Endothelial cell (in vitro differentiated cells): ENCODE results near the gene DYNC1I1. TPM values are rescaled to one million over a fixed set of nuclear protein-coding genes. Genes with fewer than 3 reads are reported as not detected.

Experiments
- DNase-seq: peaks from one replicate; pipeline ENCODE4 v3.0.0; 2021; ENCODE audit warnings: low spot score
- H3K27ac Mint-ChIP-seq: one replicate; pipeline ENCODE4 v1.8.0; 2021; ENCODE audit warnings: mixed read lengths, inconsistent platforms; ENCODE audit not compliant: unreplicated experiment
- H3K27me3 Mint-ChIP-seq: one replicate; pipeline ENCODE4 v1.8.0; 2021; ENCODE audit warnings: mild to moderate bottlenecking, moderate library complexity, mixed read lengths, inconsistent platforms; ENCODE audit not compliant: unreplicated experiment
- H3K36me3 Mint-ChIP-seq: one replicate; pipeline ENCODE4 v1.8.0; 2021; ENCODE audit warnings: mild to moderate bottlenecking, low read depth, mixed read lengths, inconsistent platforms; ENCODE audit not compliant: unreplicated experiment
- H3K4me1 Mint-ChIP-seq: one replicate; pipeline ENCODE4 v1.8.0; 2021; ENCODE audit warnings: mild to moderate bottlenecking, mixed read lengths, inconsistent platforms; ENCODE audit not compliant: unreplicated experiment
- H3K4me3 Mint-ChIP-seq: one replicate; pipeline ENCODE4 v1.8.0; 2021; ENCODE audit warnings: mild to moderate bottlenecking, mixed read lengths, inconsistent platforms; ENCODE audit not compliant: unreplicated experiment
- H3K9me3 Mint-ChIP-seq: one replicate; pipeline ENCODE4 v1.8.0; 2021; ENCODE audit warnings: mixed read lengths, inconsistent platforms; ENCODE audit not compliant: unreplicated experiment
- CTCF ChIP-seq: fragments of 200-600 bp; sonication (generic); IDR thresholded peaks from one replicate; pipeline ENCODE4 v1.5.0; 2021; ENCODE audit warnings: antibody characterized with exemption; ENCODE audit not compliant: unreplicated experiment
- total RNA-seq: library from RNA; stranded (reverse); fragmentation: NEBNext Ultra II Directional; extraction: Animal tissue kit (Norgen Biotek cat#: 25700); gene quantifications from one replicate; pipeline ENCODE4 v1.2.1, GENCODE V29; 2021; ENCODE audit not compliant: unreplicated experiment

DYNC1I1 gene
- total RNA-seq, 1 donor from 2014 or later, result 3.1 TPM

- H3K9me3 Mint-ChIP-seq, result no peaks in the 10 kb centered on the region
- H3K4me1 Mint-ChIP-seq, result no peaks in the 10 kb centered on the region
- no peak overlapping the region for H3K4me3 Mint-ChIP-seq
- no peaks in the 10 kb centered on the region for H3K36me3 Mint-ChIP-seq
- DNase-seq, result no peak
- H3K27ac Mint-ChIP-seq, result no peak overlapping the region
- no peak for TF ChIP-seq CTCF
- no peaks in the 10 kb centered on the region for H3K27me3 Mint-ChIP-seq
These were observed 273.6 kb downstream of the DYNC1I1 start for GRCh38 chr7:96045919-96046318.

GRCh38 chr7:96052289-96052688 lies 279.9 kb downstream of the DYNC1I1 start:
- H3K27me3 Mint-ChIP-seq, result no peaks in the 10 kb centered on the region
- no peak for TF ChIP-seq CTCF
- no peak overlapping the region for H3K27ac Mint-ChIP-seq
- no peak for DNase-seq
- no peaks in the 10 kb centered on the region for H3K4me1 Mint-ChIP-seq
- no peak overlapping the region for H3K4me3 Mint-ChIP-seq
- H3K36me3 Mint-ChIP-seq, result no peaks in the 10 kb centered on the region
- H3K9me3 Mint-ChIP-seq, result no peaks in the 10 kb centered on the region

- Mint-ChIP-seq H3K4me3 (no peak overlapping the region), H3K27me3 (no peaks in the 10 kb centered on the region), H3K27ac (no peak overlapping the region), H3K9me3 (no peaks in the 10 kb centered on the region), H3K4me1 (no peaks in the 10 kb centered on the region), H3K36me3 (no peaks in the 10 kb centered on the region)
- no peak for DNase-seq
- no peak for TF ChIP-seq CTCF
These were observed 280.6 kb downstream of the DYNC1I1 start for GRCh38 chr7:96052860-96053470.

- Mint-ChIP-seq H3K9me3 (no peaks in the 10 kb centered on the region), H3K4me3 (no peak overlapping the region), H3K36me3 (no peaks in the 10 kb centered on the region), H3K27me3 (no peaks in the 10 kb centered on the region), H3K4me1 (no peaks in the 10 kb centered on the region), H3K27ac (no peak overlapping the region)
- no peak for DNase-seq
- TF ChIP-seq CTCF, result no peak
These were observed 283.4 kb downstream of the DYNC1I1 start for GRCh38 chr7:96055717-96056116.

GRCh38 chr7:96059075-96059474 lies 286.7 kb downstream of the DYNC1I1 start:
- no peak overlapping the region for H3K4me3 Mint-ChIP-seq
- H3K27me3 Mint-ChIP-seq, result no peaks in the 10 kb centered on the region
- no peak overlapping the region for H3K27ac Mint-ChIP-seq
- no peaks in the 10 kb centered on the region for H3K9me3 Mint-ChIP-seq
- no peak for DNase-seq
- TF ChIP-seq CTCF, result no peak
- H3K36me3 Mint-ChIP-seq, result no peaks in the 10 kb centered on the region
- H3K4me1 Mint-ChIP-seq, result peaks cover 3% of the 10 kb centered on the region
